Ishikawa (cell line): ENCODE measurements around the gene FTSJ1.

ENCODE experiments used
- CEBPB ChIP-seq: IDR thresholded peaks from 2 replicates; pipeline ENCODE4 v1.6.1; 2012
- CREB1 ChIP-seq: IDR thresholded peaks from 2 replicates; pipeline ENCODE4 v1.6.1; 2012; ENCODE audit warnings: low read depth
- EGR1 ChIP-seq: IDR thresholded peaks from 2 replicates; pipeline ENCODE4 v1.6.1; 2012
- EP300 ChIP-seq: IDR thresholded peaks from 2 replicates; pipeline ENCODE4 v1.6.1; 2012; ENCODE audit warnings: borderline replicate concordance
- FOXM1 ChIP-seq: IDR thresholded peaks from 2 replicates; pipeline ENCODE4 v1.6.1; 2012; ENCODE audit warnings: low read depth, borderline replicate concordance
- NFIC ChIP-seq: IDR thresholded peaks from 2 replicates; pipeline ENCODE4 v1.6.1; 2012
- RAD21 ChIP-seq: IDR thresholded peaks from 2 replicates; pipeline ENCODE4 v1.6.1; 2012; ENCODE audit warnings: low read depth
- TAF1 ChIP-seq: IDR thresholded peaks from 2 replicates; pipeline ENCODE4 v1.6.1; 2012; ENCODE audit warnings: low read depth, mild to moderate bottlenecking
- TCF12 ChIP-seq: IDR thresholded peaks from 2 replicates; pipeline ENCODE4 v1.6.1; 2012; ENCODE audit warnings: low read depth
- TEAD4 ChIP-seq: IDR thresholded peaks from 2 replicates; pipeline ENCODE4 v1.6.1; 2012
- YY1 ChIP-seq: IDR thresholded peaks from 2 replicates; pipeline ENCODE4 v1.6.1; 2012; ENCODE audit warnings: low read depth
- ZBTB7A ChIP-seq: IDR thresholded peaks from 2 replicates; pipeline ENCODE4 v1.6.1; 2012; ENCODE audit warnings: low read depth
- TF ChIP-seq, protein P1 (sequence below): IDR thresholded peaks from 2 replicates; pipeline ENCODE4 v1.6.1; 2012
- TF ChIP-seq, protein P2 (sequence below): IDR thresholded peaks from 2 replicates; pipeline ENCODE4 v1.6.1; 2012; ENCODE audit warnings: low read depth, mild to moderate bottlenecking
- TF ChIP-seq, protein P3 (sequence below): IDR thresholded peaks from 2 replicates; pipeline ENCODE4 v1.6.1; 2012

FTSJ1 gene

DNA sequence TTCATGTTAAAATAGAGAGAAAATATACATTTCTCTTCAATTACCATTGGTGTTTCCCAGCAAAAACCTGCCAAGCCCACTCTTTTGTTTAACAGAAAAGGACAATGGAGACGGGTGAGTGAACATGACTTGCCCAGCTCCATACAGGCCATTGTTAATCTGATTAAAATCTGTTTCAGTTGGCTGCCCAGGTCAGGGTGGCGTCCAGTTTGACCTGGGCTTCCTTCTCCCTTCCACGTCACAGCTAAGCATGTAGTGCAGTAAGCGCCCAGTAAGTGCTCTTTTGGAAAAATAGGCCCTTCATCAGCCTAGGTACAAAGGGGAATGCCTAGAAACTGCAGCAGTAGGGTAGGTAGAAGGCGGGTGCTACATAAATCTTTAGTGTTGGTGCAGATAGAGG is 31.2 kb downstream of the FTSJ1 start:
- no peak for TF ChIP-seq TAF1

DNA sequence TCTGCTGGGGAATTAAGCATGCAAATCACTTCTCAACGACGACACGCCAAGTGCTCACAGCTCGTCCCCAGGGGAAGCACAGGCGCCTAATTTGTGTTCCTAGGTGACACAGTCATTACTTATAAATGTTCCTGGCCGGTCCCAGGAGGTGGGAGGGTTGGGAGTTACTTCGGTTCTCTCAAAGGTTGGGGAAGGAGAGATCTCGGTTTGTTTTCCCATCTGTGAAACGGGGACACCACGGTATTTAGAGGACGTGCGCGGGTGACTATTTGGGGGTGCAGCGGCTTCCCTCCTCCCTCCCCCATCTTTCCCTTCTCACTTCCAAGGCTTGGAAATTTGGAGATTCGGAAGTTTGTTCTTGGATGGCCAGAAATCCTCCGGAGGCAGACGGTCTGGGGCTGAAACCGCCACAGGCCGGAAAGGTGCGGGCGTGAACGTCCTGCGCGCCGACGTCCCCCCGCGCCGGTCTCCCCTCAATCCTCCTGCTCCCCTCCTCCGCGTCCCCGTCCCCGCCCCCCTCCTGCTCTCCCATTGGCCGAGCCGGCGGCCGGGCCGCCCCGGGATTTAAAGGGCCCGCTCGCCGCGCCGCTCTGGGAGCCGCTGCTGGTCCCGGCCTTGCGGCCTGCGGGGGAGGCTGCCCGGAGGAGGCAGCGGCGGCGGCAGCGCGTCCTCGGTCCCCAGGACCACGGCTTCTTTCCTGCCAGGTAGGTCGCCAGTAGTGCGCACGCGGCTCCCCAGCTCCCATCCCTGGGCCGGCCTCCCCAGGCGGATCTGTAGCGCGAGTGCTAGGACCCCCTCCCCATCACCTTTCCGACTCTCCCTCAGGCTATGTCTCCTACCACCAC is 32.6 kb downstream of the FTSJ1 start, which contains the start of gene PORCN:
Gene PORCN, plus strand, starts transcription at position 593 of the 845 bp plus-strand sequence. CDS start 829 bp downstream, outside the sequence.
- TF ChIP-seq EGR1 (no peak), TAF1 (peak; percentile 54; the same call in 1 of the 2 replicates), CREB1 (no peak), FOXM1 (no peak)
- TF ChIP-seq, protein P1, sequence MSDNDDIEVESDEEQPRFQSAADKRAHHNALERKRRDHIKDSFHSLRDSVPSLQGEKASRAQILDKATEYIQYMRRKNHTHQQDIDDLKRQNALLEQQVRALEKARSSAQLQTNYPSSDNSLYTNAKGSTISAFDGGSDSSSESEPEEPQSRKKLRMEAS = peak; percentile 19; the same call in 1 of the 2 replicates

DNA sequence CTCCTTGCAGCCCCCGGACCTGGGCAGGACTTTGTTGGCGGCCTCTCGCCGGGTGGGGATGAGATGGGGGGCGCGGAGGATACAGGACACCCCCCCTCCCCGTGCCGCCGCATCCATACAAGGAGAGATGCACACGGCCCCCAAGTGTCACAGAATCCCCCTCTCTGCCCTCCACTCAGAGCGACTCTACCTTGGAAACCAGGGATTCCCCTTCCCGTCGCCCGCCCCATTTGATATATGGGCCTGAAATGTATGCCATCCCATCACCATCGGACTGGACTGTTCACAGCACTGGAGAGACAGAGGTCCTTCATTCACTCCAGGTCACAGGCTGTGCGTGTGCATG is 33.2 kb downstream of the FTSJ1 start:
- TF ChIP-seq, protein P2, sequence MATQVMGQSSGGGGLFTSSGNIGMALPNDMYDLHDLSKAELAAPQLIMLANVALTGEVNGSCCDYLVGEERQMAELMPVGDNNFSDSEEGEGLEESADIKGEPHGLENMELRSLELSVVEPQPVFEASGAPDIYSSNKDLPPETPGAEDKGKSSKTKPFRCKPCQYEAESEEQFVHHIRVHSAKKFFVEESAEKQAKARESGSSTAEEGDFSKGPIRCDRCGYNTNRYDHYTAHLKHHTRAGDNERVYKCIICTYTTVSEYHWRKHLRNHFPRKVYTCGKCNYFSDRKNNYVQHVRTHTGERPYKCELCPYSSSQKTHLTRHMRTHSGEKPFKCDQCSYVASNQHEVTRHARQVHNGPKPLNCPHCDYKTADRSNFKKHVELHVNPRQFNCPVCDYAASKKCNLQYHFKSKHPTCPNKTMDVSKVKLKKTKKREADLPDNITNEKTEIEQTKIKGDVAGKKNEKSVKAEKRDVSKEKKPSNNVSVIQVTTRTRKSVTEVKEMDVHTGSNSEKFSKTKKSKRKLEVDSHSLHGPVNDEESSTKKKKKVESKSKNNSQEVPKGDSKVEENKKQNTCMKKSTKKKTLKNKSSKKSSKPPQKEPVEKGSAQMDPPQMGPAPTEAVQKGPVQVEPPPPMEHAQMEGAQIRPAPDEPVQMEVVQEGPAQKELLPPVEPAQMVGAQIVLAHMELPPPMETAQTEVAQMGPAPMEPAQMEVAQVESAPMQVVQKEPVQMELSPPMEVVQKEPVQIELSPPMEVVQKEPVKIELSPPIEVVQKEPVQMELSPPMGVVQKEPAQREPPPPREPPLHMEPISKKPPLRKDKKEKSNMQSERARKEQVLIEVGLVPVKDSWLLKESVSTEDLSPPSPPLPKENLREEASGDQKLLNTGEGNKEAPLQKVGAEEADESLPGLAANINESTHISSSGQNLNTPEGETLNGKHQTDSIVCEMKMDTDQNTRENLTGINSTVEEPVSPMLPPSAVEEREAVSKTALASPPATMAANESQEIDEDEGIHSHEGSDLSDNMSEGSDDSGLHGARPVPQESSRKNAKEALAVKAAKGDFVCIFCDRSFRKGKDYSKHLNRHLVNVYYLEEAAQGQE = no peak
- TF ChIP-seq, protein P3, sequence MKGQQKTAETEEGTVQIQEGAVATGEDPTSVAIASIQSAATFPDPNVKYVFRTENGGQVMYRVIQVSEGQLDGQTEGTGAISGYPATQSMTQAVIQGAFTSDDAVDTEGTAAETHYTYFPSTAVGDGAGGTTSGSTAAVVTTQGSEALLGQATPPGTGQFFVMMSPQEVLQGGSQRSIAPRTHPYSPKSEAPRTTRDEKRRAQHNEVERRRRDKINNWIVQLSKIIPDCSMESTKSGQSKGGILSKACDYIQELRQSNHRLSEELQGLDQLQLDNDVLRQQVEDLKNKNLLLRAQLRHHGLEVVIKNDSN = no peak
- TF ChIP-seq, protein P1 = no peak
- no peak for TF ChIP-seq NFIC
- no peak for TF ChIP-seq CREB1
- no peak for TF ChIP-seq YY1
- no peak for TF ChIP-seq TAF1
- TF ChIP-seq FOXM1 = no peak
- no peak for TF ChIP-seq TCF12
- TF ChIP-seq ZBTB7A = no peak
- TF ChIP-seq TEAD4 = no peak
- TF ChIP-seq CEBPB = no peak
- no peak for TF ChIP-seq EGR1
- TF ChIP-seq RAD21 = no peak

DNA sequence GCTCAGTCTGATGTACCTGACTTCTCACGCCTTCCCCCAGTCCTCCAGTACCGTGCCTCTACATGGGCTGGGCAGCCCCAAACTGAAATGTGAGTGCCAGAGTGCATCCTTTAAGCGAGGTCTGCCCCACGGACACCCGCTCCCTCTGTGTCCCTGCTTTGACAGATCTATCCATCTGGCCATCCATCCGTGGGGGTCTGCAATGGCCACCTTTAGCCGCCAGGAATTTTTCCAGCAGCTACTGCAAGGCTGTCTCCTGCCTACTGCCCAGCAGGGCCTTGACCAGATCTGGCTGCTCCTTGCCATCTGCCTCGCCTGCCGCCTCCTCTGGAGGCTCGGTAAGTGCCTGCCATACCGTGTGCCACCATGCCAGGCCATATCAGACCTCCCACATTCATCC is 33.6 kb downstream of the FTSJ1 start:
- no peak for TF ChIP-seq TCF12
- no peak for TF ChIP-seq ZBTB7A
- TF ChIP-seq CEBPB = no peak
- TF ChIP-seq, protein P1 = no peak
- TF ChIP-seq RAD21 = no peak
- no peak for TF ChIP-seq TAF1
- TF ChIP-seq CREB1 = no peak
- no peak for TF ChIP-seq TEAD4
- no peak for TF ChIP-seq FOXM1

DNA sequence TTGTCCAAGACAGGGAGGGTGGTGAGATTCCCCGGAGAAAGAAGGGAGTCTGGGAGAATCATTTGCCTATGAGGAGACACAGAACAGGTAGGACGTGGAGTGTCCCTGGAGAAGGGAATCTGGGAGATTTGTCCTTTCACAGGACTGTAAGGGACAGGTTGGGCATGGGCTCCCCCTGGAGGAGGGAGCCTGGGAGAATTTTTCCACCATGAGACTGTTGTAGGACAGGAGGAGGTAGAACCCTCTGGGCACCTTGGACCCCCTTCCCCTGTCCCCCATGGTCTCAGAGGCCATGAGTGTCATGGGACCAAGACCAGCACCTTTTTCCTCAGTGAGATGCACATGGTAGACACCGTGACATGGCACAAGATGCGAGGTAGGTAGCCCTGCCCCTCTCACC is 35.6 kb downstream of the FTSJ1 start:
- TF ChIP-seq, protein P3 = no peak
- no peak for TF ChIP-seq YY1
- TF ChIP-seq, protein P1 = no peak
- no peak for TF ChIP-seq CEBPB
- peak; percentile 49 for TF ChIP-seq RAD21

DNA sequence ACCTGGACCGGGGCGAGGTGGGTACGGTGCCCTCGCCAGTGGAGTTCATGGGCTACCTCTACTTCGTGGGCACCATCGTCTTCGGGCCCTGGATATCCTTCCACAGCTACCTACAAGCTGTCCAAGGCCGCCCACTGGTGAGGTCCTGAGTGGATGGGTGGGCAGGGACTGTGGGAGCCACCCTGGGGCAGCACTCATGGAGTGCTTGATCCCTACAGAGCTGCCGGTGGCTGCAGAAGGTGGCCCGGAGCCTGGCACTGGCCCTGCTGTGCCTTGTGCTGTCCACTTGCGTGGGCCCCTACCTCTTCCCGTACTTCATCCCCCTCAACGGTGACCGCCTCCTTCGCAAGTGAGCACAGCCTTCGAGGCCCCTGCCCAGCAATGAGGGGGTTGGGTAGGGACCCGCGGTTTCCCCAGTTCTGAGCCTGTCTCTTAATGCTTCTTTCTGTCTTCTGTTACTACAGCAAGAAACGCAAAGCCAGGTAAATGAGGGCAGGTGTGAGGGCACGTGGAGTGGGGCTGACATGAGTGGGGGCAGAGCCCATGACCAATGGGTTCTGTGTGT is 36.5 kb downstream of the FTSJ1 start:
- TF ChIP-seq, protein P1 = no peak
- TF ChIP-seq, protein P2 = no peak
- TF ChIP-seq YY1 = no peak
- TF ChIP-seq CREB1 = no peak
- TF ChIP-seq ZBTB7A = no peak
- TF ChIP-seq TCF12 = no peak
- TF ChIP-seq TEAD4 = no peak
- no peak for TF ChIP-seq FOXM1
- TF ChIP-seq EGR1 = no peak
- no peak for TF ChIP-seq EP300
